MM.1S (cell line): Measurements from ENCODE around the gene CBR3.

ENCODE experiments used
- DNase-seq: peaks from one replicate; pipeline ENCODE4 v3.0.0-alpha.2; 2015
- H2AFZ ChIP-seq: fragments of 300-600 bp; sonication (generic); 2 replicates; pipeline ENCODE4 v1.6.0; 2016; ENCODE audit warnings: antibody characterized with exemption, low read length
- H3F3A ChIP-seq: fragments of 300-600 bp; sonication (generic); 2 replicates; pipeline ENCODE4 v1.6.1; 2016; ENCODE audit warnings: mild to moderate bottlenecking, antibody characterized with exemption, low read length, moderate library complexity, mixed read lengths; ENCODE audit not compliant: insufficient read depth
- H3K27ac ChIP-seq: fragments of 300-600 bp; sonication (generic); 2 replicates; pipeline ENCODE4 v1.5.1; 2016; ENCODE audit warnings: mild to moderate bottlenecking, low read length
- H3K27me3 ChIP-seq: fragments of 300-600 bp; sonication (generic); replicated peaks from 2 replicates; pipeline ENCODE4 v1.6.0; 2016; ENCODE audit warnings: low read length; ENCODE audit not compliant: insufficient read depth
- H3K36me3 ChIP-seq: fragments of 300-600 bp; sonication (generic); replicated peaks from 2 replicates; pipeline ENCODE4 v1.6.1; 2016; ENCODE audit warnings: mild to moderate bottlenecking, low read length, mixed read lengths; ENCODE audit not compliant: insufficient read depth
- H3K4me1 ChIP-seq: fragments of 300-600 bp; sonication (generic); 2 replicates; pipeline ENCODE4 v1.6.1; 2016; ENCODE audit warnings: low read length, mixed read lengths
- H3K4me2 ChIP-seq: fragments of 300-600 bp; sonication (generic); 2 replicates; pipeline ENCODE4 v1.6.0; 2016; ENCODE audit warnings: low read depth, low read length
- H3K4me3 ChIP-seq: fragments of 300-600 bp; sonication (generic); 2 replicates; pipeline ENCODE4 v1.5.1; 2016; ENCODE audit warnings: low read length, mixed read lengths
- H3K79me2 ChIP-seq: fragments of 300-600 bp; sonication (generic); 2 replicates; pipeline ENCODE4 v1.6.1; 2016; ENCODE audit warnings: mixed run types, low read length, mixed read lengths
- H3K9ac ChIP-seq: fragments of 300-600 bp; sonication (generic); 2 replicates; pipeline ENCODE4 v1.6.1; 2016; ENCODE audit warnings: low read length, mixed read lengths
- H3K9me2 ChIP-seq: fragments of 300-600 bp; sonication (generic); replicated peaks from 2 replicates; pipeline ENCODE4 v1.6.1; 2016; ENCODE audit warnings: mild to moderate bottlenecking, low read length, mixed read lengths; ENCODE audit not compliant: insufficient read depth
- H3K9me3 ChIP-seq: fragments of 300-600 bp; sonication (generic); replicated peaks from 2 replicates; pipeline ENCODE4 v1.6.1; 2016; ENCODE audit warnings: mild to moderate bottlenecking, low read length, mixed read lengths; ENCODE audit not compliant: insufficient read depth
- H4K20me1 ChIP-seq: fragments of 300-600 bp; sonication (generic); 2 replicates; pipeline ENCODE4 v1.6.1; 2016; ENCODE audit warnings: mild to moderate bottlenecking, low read length, moderate library complexity, mixed read lengths; ENCODE audit not compliant: insufficient read depth
- EZH2 ChIP-seq: fragments of 300-600 bp; sonication (generic); optimal IDR thresholded peaks from 2 replicates; pipeline ENCODE3; 2017; ENCODE audit warnings: low read depth, mild to moderate bottlenecking, antibody characterized with exemption, low read length, mixed read lengths
- EZH2phosphoT487 ChIP-seq: fragments of 300-600 bp; sonication (generic); IDR thresholded peaks from 2 replicates; pipeline ENCODE4 v1.6.1; 2018; ENCODE audit warnings: antibody characterized with exemption, low read length
- TF ChIP-seq, protein P1 (sequence below): fragments of 300-600 bp; sonication (generic); IDR thresholded peaks from 2 replicates; pipeline ENCODE4 v1.5.1; 2016; ENCODE audit warnings: antibody characterized with exemption, low read length, mixed read lengths

Gene CBR3

DNA sequence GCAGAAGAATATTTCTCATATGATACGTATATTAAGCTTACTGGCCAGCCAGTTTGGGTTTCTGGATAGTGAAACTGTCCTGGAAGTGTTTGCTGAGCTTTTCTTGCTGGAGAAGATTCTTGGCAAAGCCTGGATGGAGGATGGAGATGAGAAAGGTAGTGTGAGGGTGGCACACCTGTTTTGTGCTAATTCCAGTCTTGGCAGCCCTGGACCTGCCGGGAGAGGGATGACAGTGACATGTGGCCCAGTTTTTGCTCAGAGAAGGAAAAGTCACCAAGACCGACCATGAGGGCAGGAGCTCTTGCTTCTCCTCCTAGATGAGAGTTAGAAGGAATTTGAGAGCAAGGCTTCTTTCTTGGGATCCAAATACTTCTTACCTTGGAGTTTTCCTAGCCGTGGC, 55.9 kb downstream of the CBR3 start:
- Histone ChIP-seq H4K20me1 (no peaks in the 10 kb centered on the region), H3K9me3 (0 out of 2 replicates have a peak, but pooled peaks cover 2% of the 10 kb centered on the region), H2AFZ (no peak overlapping the region), H3K36me3 (no peaks in the 10 kb centered on the region), H3K4me2 (no peak overlapping the region), H3K9ac (no peak overlapping the region), H3K4me1 (no peaks in the 10 kb centered on the region), H3K9me2 (no peaks in the 10 kb centered on the region), H3F3A (no peaks in the 10 kb centered on the region), H3K27me3 (no peaks in the 10 kb centered on the region), H3K27ac (no peak overlapping the region), H3K4me3 (no peak overlapping the region), H3K79me2 (no peaks in the 10 kb centered on the region)
- no peak for DNase-seq
- TF ChIP-seq EZH2phosphoT487: no peak
- TF ChIP-seq, protein P1, sequence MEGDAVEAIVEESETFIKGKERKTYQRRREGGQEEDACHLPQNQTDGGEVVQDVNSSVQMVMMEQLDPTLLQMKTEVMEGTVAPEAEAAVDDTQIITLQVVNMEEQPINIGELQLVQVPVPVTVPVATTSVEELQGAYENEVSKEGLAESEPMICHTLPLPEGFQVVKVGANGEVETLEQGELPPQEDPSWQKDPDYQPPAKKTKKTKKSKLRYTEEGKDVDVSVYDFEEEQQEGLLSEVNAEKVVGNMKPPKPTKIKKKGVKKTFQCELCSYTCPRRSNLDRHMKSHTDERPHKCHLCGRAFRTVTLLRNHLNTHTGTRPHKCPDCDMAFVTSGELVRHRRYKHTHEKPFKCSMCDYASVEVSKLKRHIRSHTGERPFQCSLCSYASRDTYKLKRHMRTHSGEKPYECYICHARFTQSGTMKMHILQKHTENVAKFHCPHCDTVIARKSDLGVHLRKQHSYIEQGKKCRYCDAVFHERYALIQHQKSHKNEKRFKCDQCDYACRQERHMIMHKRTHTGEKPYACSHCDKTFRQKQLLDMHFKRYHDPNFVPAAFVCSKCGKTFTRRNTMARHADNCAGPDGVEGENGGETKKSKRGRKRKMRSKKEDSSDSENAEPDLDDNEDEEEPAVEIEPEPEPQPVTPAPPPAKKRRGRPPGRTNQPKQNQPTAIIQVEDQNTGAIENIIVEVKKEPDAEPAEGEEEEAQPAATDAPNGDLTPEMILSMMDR: no peak
- TF ChIP-seq EZH2: no peak

DNA sequence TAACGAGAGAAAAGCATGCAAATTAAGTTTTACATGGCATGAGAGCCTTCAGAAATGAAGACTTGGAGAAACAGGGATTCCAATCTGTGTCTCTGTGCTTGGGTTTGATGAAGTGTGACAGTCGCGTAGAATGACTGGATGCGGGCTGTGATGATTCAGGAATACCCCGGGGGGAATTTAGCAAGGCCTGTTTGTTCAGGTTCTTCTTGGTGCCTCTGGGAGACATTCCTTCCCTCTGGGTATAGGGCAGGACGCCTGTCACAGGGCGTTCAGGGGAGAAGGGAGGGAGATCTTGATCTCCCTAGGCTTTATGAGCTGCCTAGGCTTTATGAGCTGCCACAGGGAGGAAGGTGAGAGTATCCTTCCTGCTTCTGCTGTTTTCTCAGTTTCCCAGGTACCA, 58.3 kb downstream of the CBR3 start:
- Histone ChIP-seq H3K4me3 (no peak overlapping the region), H2AFZ (no peak overlapping the region), H3K4me1 (no peaks in the 10 kb centered on the region), H3K9me3 (0 out of 2 replicates have a peak, but pooled peaks cover 2% of the 10 kb centered on the region), H4K20me1 (no peaks in the 10 kb centered on the region), H3K27me3 (no peaks in the 10 kb centered on the region), H3K27ac (no peak overlapping the region), H3K4me2 (no peak overlapping the region), H3K36me3 (no peaks in the 10 kb centered on the region), H3K9me2 (no peaks in the 10 kb centered on the region), H3K79me2 (no peaks in the 10 kb centered on the region), H3F3A (no peaks in the 10 kb centered on the region), H3K9ac (no peak overlapping the region)
- TF ChIP-seq EZH2phosphoT487 (no peak), EZH2 (no peak)
- TF ChIP-seq, protein P1: no peak
- no peak for DNase-seq

DNA sequence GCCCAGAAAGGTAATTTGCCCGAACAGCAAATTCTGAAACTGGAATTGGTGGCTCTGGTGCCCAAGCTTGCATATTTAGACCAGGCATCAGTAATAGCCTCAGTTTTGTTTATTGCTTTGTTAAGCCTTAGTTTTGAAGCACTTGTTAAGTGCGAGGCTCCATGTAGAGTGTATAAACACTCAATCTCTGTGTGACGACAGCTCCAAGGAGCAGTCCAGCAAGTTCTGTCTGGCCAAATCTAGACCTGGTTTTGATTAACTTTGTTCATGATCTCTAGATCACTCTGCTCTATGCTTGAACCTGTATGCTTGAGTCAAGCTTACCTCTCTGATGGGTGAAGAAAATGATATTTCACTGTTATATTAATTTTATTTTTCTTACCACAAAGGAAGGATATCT, 59.1 kb downstream of the CBR3 start:
- Histone ChIP-seq H3K4me3 (no peak overlapping the region), H2AFZ (no peak overlapping the region), H3K79me2 (no peaks in the 10 kb centered on the region), H3K4me2 (no peak overlapping the region), H3K27ac (no peak overlapping the region), H3K9ac (no peak overlapping the region), H3F3A (no peaks in the 10 kb centered on the region), H3K27me3 (no peaks in the 10 kb centered on the region), H4K20me1 (no peaks in the 10 kb centered on the region), H3K36me3 (no peaks in the 10 kb centered on the region), H3K9me3 (0 out of 2 replicates have a peak, but pooled peaks cover 2% of the 10 kb centered on the region), H3K4me1 (no peaks in the 10 kb centered on the region), H3K9me2 (no peaks in the 10 kb centered on the region)
- no peak for DNase-seq
- TF ChIP-seq, protein P1: no peak
- TF ChIP-seq EZH2phosphoT487 (no peak), EZH2 (no peak)

- no peak for DNase-seq
- H3K4me3 ChIP-seq: no peak overlapping the region
- H2AFZ ChIP-seq: no peak overlapping the region
- H3F3A ChIP-seq: no peaks in the 10 kb centered on the region
- no peaks in the 10 kb centered on the region for H4K20me1 ChIP-seq
- no peaks in the 10 kb centered on the region for H3K27me3 ChIP-seq
- H3K9me3 ChIP-seq: 0 out of 2 replicates have a peak, but pooled peaks cover 2% of the 10 kb centered on the region
- no peak overlapping the region for H3K4me2 ChIP-seq
- H3K9me2 ChIP-seq: no peaks in the 10 kb centered on the region
- TF ChIP-seq, protein P1: no peak
- TF ChIP-seq EZH2phosphoT487 (no peak), EZH2 (no peak)
- no peaks in the 10 kb centered on the region for H3K4me1 ChIP-seq
- H3K79me2 ChIP-seq: no peaks in the 10 kb centered on the region
- H3K9ac ChIP-seq: no peak overlapping the region
- H3K27ac ChIP-seq: no peak overlapping the region
- no peaks in the 10 kb centered on the region for H3K36me3 ChIP-seq
Observed at GRCh38 chr21:36195613-36196012, 60.7 kb downstream of the CBR3 start.
